SU-DHL-6 (cell line): Measurements from ENCODE around the gene RNF152.

Experiments used
- CTCF ChIP-seq: fragments of 200-600 bp; sonication (generic); IDR thresholded peaks from one replicate; pipeline ENCODE4 v1.5.1; 2017; ENCODE audit warnings: antibody characterized with exemption, mild to moderate bottlenecking, low read length, moderate library complexity; ENCODE audit not compliant: insufficient read depth, poor library complexity, severe bottlenecking
- EZH2phosphoT487 ChIP-seq: fragments of 200-600 bp; sonication (generic), shearing (Covaris generic); conservative IDR thresholded peaks from 2 replicates; pipeline ENCODE4 v1.6.1; 2018; ENCODE audit warnings: mild to moderate bottlenecking, antibody characterized with exemption, low read length, moderate library complexity, mixed read lengths

DNA sequence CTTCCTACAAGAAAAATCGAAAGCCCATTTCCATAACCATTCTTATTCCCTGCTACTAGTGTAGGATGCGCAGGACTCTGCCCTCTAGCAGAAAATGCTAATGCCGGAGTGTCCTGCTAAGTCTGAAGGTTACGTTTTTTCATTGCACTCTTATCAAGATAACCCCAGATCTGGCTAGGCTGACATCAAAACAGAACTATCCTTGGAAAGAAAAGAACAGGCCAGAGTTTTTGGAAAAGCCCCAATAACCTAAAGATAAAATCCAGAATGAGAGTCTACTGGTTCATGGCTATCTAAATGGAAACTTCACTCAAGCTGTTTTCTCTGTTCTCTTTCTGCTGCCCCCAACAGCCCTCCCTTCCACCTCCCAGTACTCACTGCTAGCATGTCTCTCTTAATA lies 913 bp downstream of the RNF152 start:
- TF ChIP-seq CTCF, result no peak
- TF ChIP-seq EZH2phosphoT487, result no peak
